ENCODE measurements around the gene PPARG. TPM values are rescaled to one million over a fixed set of nuclear protein-coding genes. Genes with fewer than 3 reads are reported as not detected.

PPARG gene
- total RNA-seq, 4 donors from 2014 or later: 26.4 to 46.4 (median 37.4) TPM

GRCh38 chr3:12323237-12323636 is 34.4 kb downstream of the PPARG start:
- H3K27ac ChIP-seq: no peak overlapping the region
- TF ChIP-seq POLR2A (IDR thresholded peaks at IDR 0.05) (no peak), CTCF (IDR thresholded peaks at IDR 0.05) (no peak)

GRCh38 chr3:12325586-12326515 is 37.0 kb downstream of the PPARG start:
- Histone ChIP-seq H3K9me3 (no peaks in the 10 kb centered on the region), H3K4me1 (no peaks in the 10 kb centered on the region), H3K27ac (no peak overlapping the region), H3K27me3 (no peaks in the 10 kb centered on the region), H3K4me3 (no peak overlapping the region), H3K36me3 (no peaks in the 10 kb centered on the region)
- DNase-seq: no peak
- TF ChIP-seq CTCF (IDR thresholded peaks at IDR 0.05) (no peak), POLR2A (IDR thresholded peaks at IDR 0.05) (no peak)

More at GRCh38 chr3:12323237-12323636, 34.4 kb downstream of the PPARG start:
- Histone ChIP-seq H3K4me3 (no peak overlapping the region), H3K4me1 (no peaks in the 10 kb centered on the region), H3K27me3 (no peaks in the 10 kb centered on the region), H3K9me3 (no peaks in the 10 kb centered on the region), H3K36me3 (no peaks in the 10 kb centered on the region)
- DNase-seq: no peak

GRCh38 chr3:12327021-12327420 is 38.2 kb downstream of the PPARG start:
- no peak overlapping the region for H3K27ac ChIP-seq
- no peaks in the 10 kb centered on the region for H3K36me3 ChIP-seq
- DNase-seq: no peak
- no peaks in the 10 kb centered on the region for H3K9me3 ChIP-seq
- no peaks in the 10 kb centered on the region for H3K27me3 ChIP-seq
- H3K4me1 ChIP-seq: no peaks in the 10 kb centered on the region
- TF ChIP-seq CTCF (IDR thresholded peaks at IDR 0.05) (no peak), POLR2A (IDR thresholded peaks at IDR 0.05) (no peak)
- H3K4me3 ChIP-seq: no peak overlapping the region

- DNase-seq: no peak
- Histone ChIP-seq H3K27ac (no peak overlapping the region), H3K9me3 (no peaks in the 10 kb centered on the region), H3K27me3 (no peaks in the 10 kb centered on the region), H3K36me3 (no peaks in the 10 kb centered on the region), H3K4me3 (no peak overlapping the region), H3K4me1 (no peaks in the 10 kb centered on the region)
- TF ChIP-seq CTCF (IDR thresholded peaks at IDR 0.05) (no peak), POLR2A (IDR thresholded peaks at IDR 0.05) (no peak)
Measured at GRCh38 chr3:12328132-12328836, 39.4 kb downstream of the PPARG start.

- no peak for DNase-seq
- no peaks in the 10 kb centered on the region for H3K36me3 ChIP-seq
- no peak overlapping the region for H3K4me3 ChIP-seq
- no peak for TF ChIP-seq POLR2A (IDR thresholded peaks at IDR 0.05)
- no peak for TF ChIP-seq CTCF (IDR thresholded peaks at IDR 0.05)
- H3K4me1 ChIP-seq: no peaks in the 10 kb centered on the region
- H3K9me3 ChIP-seq: no peaks in the 10 kb centered on the region
- no peak overlapping the region for H3K27ac ChIP-seq
- no peaks in the 10 kb centered on the region for H3K27me3 ChIP-seq
Measured at GRCh38 chr3:12328837-12329462, 40.1 kb downstream of the PPARG start.

Data from Peyer's patch (tissue), 4 donors.